Measurements from ENCODE around the gene AP2B1.
"Not testable (repeated sequence)": the region's sequence is repeated elsewhere in the genome, so short reads cannot be mapped to it uniquely, and the experiment has no call there.

The AP2B1 gene

DNA sequence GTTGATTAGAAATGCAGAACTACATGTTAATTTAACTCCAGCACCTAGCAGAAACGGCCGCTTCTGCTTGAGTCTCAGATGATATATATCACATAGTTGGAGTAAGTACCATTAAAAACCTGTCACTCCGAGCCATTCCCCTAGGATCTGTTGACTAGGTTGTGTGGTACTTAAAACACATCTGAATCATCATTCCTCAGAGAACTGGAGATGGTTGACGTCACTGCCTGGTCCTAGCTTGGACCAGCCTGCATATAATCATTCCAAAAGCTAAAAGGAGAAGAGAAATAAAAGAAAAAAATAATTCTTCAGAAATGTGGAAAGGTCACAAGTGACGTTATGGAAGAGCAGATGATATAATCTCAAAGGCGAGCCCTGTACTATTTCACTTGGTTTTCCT is 113.0 kb downstream of the AP2B1 start:
- no peak for DNase-seq (ENCODE audit: low read depth)

DNA sequence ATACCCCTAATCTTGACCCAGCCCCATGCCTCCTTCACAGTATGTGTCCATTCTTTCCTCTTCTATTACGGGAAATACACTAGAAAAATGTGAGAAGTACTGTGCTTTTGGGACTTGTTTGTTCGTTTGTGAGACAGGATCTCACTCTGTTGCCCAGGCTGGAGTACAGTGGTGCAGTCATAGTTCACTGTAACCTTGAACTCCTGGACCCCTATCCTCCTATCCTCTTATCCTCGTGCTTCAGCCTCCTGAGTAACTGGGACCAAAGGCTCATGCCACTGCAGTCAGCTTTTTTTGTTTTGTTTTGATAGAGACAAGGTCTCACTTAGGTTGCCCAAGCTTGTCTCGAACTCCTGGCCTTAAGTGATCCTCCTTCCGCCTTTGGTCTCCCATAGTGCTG is 114.4 kb downstream of the AP2B1 start:
- DNase-seq (ENCODE audit: low read depth), result no peak

DNA sequence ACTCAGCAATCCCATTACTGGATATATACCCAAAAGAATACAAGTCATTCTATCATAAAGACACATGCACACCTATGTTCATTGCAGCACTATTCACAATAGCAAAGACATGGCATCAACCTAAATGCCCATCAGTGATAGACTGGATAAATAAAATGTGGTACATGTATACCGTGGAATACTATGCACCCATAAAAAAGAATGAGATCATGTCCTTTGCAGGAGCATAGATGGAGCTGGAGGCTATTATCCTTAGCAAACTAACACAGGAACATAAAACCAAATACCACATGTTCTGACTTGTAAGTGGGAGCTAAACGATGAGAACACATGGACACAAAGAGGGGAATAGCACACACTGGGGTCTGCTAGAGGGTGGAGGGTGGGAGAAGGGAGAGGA is 116.2 kb downstream of the AP2B1 start:
- not testable (repeated sequence) for DNase-seq (ENCODE audit: low read depth)

DNA sequence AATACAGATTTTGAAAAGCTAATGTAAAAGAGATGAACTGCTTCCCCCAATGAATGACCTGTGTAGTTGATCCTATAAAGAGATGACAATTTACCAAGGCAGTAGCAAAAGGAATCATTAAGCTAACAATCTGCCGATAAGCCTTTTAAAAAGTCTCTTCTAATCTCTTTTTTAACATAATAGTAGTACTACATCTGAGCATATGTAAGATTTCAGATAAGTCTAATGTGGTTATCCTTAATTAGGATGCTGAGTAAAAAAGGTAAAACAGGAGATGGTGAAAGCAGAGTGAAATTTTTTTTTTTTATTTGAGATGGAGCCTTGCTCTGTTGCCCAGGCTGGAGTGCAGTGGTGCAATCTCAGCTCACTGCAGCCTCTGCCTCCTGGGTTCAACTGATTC is 118.1 kb downstream of the AP2B1 start:
- DNase-seq (ENCODE audit: low read depth), result no peak

DNA sequence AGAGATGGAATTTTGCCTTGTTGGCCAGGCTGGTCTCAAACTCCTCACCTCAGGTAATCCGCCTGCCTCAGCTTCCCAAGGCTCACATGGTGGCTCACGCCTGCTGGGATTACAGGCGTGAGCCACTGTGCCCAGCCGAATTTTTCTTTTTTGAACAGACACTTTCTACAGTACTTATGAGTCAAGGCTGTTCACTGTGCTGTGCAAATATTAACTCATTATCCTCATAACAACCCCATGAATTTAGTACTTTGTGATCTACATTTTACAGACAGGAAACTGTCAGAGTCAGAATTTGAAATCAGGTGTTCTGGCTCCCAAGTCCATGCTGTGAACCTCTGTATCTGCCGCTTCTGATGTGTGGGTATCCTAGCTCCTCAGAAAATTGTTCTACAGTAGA is 118.6 kb downstream of the AP2B1 start:
- DNase-seq (ENCODE audit: low read depth), result no peak

DNA sequence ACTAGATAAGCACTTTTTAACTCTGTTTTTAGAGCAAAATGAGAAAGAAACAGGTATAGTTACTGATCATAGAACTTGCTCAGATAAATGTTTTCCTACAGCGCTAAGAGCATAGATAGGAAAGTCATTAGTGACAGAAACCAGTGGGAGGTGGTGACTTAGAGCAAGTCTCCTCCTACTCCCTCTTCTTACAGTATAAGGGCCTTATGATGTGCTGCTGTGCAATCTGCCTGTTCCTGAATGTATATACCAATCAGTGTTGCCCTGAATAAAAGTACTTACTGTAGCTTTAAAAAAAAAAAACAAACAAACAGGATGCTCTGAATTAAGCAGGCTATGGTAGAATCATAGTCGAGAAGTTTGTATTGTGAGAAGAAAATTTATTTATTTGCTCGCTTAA is 121.0 kb downstream of the AP2B1 start:
- DNase-seq (ENCODE audit: low read depth), result no peak

DNA sequence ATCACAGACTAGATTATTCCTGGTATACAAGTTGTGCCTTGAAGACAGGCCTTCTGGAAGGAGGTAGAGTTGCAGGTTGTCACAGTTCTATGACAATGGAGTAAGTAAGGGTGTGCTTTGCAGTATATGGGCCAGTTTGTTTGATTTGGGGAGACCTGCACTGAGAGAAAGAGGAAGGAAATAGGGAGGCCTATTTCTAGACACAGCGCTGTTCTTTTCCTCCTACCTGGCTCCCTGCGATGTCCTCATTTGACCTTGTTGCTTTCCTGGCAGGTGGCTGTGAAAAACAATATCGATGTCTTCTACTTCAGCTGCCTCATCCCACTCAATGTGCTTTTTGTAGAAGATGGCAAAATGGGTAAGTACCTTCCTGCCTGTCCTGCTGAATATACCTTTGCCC is 121.8 kb downstream of the AP2B1 start:
- DNase-seq (ENCODE audit: low read depth), result no peak

DNA sequence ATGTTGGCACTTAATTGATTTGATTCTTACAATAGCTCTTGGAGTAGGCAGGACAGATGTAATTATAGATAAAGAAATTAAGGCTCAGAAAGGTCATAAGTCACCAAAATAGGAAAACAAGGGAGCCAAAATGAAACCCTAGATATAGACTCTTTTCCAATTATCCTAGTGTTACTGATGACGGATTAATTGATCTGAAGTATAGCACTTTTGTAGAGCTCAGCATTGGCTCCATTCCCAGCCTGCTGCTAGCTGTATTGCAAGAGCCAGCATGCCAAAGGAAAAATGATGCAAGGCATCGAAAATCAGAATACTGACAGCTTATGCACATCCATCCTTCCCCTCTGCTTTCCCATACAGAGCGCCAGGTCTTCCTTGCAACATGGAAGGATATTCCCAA is 122.8 kb downstream of the AP2B1 start:
- DNase-seq (ENCODE audit: low read depth), result no peak

DNA sequence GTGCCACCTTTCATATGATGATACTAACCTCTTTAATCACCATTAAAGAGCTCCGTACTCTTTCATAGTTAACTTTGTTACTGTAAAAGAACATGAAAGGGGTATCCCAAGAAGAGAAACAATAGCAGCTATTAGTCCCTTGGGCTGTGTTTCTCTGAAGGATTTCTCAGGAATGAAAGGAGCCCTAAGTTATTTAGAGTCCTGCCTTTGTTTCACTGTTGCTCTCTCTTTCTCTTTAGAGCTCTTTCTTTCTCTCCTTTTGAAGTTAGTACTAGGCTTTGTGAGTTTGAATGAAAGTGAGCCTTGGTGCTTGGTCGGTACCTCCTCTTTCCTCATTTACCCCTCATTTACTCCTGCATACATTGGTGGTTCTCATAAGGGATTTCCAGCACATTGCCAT is 123.8 kb downstream of the AP2B1 start:
- no peak for DNase-seq (ENCODE audit: low read depth)

DNA sequence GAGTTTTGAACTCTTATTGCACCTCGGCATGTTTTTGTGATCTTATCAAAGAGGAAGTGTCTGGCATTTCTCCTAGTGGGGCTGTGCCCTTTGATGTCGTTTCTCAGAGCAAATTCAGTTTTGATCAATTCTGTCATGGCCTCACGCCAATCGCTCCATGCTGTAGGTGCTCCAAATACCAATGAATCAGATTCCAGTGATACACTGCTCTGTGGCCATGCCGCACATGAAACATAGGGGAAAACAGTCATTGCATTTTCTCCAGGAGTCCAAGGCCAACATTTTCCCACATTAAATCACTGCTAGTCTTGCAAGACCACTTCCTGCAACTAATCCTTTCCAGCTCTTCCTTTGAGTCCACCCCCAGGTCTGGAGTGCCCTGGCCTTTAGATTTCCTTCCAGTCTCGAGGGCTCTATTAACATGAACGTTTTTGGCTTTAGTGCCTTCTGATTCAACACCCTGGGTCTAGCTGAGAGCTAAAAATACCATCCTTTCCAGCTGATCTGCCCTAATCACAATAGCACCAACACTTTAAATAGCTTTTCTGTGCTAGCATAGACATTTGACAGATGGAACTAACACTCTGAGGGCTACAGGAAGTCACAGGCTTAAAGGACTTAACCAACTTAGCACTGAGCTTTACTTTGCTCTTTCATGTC is 126.1 kb downstream of the AP2B1 start:
- DNase-seq (ENCODE audit: low read depth), result no peak

DNA sequence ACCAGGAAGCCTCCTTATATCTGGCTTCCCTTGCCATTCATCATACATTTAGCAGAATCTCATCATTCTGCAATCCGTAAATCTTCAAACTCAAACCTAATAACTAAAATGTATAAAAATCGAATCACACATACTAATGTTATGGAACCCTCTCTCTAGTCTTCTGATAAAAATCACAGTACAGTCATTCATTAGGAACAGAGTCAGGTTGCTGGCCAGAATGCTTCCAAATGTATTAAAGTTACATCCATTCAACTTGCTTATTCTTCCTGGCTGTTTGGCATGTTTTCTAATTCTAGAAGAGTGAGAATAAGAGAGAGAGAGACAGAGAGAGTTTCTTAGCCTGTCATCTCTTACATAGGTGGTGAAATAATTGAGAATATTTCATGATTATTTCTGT is 127.9 kb downstream of the AP2B1 start:
- no peak for DNase-seq (ENCODE audit: low read depth)

DNA sequence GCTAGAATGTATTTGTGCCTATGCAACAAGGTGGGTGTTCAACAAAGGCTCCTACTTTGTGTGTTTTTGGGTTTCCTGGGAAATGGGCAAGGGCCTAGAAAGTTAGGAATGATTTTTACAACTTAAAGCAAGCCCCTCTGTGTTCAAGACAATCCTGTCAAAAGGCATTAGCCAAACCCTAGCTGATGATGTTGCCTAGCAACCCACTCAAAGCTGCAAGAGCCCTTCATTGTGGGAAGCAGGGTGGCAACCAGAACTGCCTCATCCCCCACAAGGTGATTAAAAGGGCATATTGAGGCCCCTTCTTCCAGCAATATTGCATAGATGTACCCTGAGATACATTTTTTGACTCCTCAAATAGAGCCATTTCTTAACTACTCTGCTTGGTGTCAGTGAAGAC is 128.3 kb downstream of the AP2B1 start:
- DNase-seq (ENCODE audit: low read depth), result no peak

DNA sequence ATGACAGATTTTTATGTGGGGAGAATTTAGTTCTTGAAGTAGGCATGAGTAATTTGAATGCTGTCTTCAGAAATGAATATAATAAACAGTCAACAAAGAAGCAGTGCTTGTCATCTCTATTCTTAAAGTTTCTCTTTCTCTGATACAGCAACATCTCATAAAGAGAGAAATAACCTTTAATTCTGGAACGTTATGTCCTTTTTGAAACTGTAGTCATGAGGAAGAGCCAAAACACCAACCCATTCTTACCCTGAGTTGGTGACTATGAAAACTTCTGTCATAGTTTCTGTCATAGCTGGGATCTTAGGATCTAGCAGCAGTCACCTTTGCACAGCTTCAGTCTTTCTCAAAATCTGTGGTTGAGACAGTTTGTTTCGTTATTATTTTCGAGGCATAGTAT is 129.1 kb downstream of the AP2B1 start:
- DNase-seq (ENCODE audit: low read depth), result no peak

DNA sequence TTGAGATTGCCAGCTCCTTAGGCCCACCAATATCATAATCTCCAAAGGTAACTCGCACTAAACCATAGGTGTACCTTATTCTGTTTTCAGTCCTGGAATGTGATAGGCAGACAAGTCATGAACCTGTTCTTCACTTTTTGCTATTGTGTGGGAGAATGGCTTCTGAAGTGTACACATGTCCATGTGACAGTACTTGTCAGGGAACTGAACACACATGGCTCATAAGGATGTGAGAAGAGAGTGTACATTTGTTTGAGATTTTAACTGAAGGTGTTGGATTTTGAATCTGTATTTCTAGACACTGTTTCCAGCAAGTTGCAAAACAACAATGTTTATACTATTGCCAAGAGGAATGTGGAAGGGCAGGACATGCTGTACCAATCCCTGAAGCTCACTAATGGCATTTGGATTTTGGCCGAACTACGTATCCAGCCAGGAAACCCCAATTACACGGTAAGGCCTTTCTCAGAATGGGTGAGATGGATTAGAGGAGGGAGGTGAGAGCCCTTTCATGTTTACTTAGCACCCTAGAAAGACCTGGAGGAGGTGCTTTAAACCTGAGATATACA is 129.9 kb downstream of the AP2B1 start:
- DNase-seq (ENCODE audit: low read depth), result no peak

DNA sequence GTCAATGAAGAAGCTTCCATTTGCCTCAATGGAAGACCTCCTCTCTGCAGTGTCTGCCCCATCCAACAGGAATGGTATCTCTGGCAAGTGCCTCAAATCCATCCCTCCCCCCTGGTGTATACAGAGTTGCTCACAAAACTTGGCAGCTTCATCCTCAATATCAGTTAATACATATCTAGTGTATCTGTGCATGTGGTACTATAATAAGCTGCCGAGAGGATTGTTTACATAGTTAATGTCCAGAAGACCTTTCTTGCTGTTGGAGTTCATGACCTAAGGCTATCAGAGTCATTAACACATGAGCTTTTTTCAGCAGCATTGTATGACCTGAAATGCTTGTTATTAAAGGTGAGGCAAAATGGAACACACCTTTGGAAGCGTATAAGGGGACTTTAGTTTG is 130.4 kb downstream of the AP2B1 start:
- no peak for DNase-seq (ENCODE audit: low read depth)

DNA sequence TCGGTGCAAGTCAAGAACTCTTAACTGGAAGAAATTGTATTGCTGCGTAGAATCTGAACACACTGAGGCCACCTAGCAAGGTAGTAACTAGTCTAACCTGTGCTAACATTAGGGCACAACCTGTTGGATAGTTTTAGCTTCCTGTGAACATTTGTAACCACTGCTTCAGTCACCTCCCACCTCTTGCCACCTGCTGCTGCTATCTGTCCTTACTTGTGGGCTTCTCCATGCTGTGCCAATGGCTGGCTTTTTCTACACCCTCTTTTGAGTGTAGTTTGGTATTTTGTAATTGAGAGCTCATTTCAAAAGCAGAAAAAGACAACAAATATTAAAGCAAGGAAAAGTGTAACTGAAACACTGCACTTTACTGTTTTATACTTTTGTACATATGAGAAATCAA is 136.6 kb downstream of the AP2B1 start:
- DNase-seq (ENCODE audit: low read depth), result no peak

DNA sequence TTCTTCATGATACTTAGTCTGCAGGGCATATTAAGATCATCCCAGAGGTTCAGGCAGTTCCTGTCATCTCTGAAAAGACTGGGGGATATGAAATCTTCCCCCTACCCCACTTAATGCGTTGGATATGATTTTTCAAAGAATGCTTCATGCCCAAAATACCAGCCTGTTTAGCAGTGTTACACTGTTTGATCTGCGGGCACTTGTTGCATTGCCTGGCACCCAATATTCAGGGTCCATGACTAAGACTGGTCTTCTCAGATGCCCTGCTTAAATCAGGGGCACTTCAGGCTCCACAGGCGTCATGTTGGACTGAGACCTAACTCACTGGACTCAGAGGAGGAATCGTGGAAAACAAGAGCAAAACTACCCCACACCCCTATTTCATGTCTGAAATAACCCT is 137.9 kb downstream of the AP2B1 start:
- DNase-seq (ENCODE audit: low read depth), result no peak

DNA sequence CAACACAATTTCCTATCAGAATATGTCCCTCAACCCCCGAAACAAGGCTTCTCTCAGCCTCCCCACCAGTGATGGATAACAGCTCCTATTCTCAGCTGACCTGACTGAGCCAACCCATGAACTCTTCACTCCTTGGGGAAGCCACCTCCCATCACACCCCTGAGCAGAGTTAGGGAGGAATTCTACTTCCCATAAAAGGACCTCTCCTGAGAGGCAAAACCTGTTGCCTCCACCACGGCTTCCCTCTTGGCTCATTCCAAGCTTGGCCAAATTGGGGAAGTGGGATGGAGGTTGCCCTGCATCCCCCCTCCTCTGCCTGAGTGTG is 138.6 kb downstream of the AP2B1 start:
- no peak for DNase-seq (ENCODE audit: low read depth)

DNA sequence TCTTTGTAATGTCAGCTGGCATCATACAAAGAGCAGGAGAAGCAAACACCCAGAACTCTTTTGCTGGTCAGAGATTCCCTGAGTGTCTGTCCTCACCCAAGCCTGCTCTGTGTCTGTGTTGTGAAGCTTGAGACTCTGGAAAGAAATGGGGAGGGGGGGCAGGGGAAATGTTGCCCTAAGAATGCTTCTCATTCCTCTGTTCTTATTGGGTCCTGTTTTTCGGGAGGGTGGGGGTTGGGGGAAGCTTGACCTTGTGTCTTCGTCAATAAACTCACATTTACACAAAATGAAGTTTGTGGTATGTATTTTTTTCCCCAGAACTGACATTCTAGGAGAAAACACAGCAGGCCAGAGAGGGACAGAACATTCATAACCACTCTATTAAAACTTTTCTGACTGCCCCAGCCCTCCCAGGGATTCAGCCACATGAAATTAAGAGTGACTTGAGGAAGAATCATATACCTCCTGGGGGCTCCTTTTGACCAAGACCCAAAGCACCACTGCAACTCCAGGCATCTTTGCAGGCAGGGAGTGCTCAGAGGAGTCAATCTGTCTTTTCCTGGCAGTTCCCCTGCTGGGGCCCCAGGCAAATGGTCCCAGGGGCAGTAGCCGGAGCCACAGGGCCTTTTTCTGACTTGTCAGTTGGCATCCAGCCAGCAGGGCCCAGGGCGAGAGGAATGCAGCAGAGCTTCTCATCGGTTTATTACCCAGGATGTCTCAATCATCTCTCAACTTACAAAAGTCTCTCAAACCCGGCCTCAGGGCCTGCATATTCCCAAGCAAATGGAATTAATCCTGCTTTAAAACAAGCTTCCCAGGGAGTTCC is 139.2 kb downstream of the AP2B1 start:
- no peak for DNase-seq (ENCODE audit: low read depth)

DNA sequence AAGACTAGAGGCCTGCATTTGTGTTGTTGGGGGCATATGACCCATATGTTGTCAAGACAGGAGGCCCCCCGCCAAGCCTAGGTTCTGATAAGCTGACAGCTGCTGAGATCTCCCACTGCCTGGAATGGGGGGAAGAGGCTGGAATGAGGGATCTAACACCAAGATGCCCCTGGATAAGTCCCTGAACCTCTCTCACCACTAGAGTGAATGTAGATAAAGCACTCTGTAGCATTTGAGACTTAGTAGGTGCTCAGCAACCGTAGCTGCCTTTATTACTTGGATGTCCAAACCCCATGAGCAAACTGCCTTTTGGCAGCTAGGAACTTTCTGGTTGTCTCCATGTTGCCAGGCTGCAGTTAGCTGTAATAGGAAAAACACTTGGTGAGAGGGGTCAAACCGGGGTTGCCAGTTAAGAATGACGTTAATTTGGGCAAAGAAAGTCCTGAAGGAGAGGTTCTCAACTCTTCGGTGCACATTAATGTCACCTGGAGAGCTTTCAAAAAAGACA is 139.9 kb downstream of the AP2B1 start:
- no peak for DNase-seq (ENCODE audit: low read depth)

DNA sequence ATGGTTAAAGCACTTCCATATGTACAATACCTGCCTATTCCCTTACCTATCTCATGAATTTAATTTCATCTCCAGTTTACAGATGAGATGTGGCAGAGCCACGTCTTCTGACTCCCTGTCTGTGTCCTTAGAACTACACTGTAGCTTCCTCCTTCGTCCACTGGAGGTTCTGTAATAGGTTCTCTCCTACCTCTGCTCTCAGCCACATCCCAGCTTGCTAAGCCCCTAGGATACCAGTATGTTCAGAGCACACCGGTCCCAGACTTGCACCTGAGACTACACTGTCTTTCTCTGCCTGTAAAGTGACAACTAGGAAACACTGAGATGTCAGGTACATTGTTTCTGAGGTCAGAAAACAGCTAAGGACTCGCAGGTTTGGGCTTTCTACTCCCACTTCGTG is 140.5 kb downstream of the AP2B1 start:
- DNase-seq (ENCODE audit: low read depth), result no peak

DNA sequence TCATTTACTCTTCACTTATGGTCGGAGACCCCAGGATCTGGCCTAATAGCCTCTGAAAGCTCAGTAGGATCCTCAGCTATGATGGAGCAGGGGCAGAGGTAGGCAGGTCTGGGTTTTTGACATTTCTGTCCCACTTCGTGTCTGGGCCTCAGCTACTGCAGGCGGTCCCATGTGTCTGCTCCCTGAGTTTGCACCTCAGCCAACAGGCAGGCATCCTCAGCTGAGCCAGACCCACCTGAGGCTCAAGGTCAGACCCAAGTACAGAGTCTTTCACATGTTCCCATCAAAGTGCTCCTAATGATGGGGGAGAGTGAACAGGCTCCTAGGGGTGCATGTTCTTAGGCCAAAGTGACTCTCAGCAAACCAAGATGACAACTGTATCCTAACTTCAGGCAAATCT is 141.4 kb downstream of the AP2B1 start:
- no peak for DNase-seq (ENCODE audit: low read depth)

DNA sequence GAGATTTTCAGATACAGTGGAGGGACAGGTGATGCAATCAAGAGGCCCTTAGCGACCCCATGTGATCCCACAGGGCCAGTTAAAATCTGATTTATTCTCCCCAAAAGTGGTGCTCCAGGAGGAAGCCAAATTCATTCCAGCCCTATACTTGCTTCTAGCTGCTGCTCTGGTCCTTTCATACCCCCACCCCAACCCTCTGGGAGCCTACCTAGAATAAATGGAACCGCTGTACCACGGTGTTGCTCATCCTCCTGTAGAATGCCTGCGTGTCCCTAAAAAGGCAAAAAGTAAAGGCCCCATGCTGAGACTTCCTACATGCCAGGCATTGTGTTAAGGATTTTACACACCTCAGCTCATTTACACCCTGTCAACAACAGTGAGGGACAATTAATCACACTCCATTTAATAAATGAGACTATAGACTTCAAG is 142.3 kb downstream of the AP2B1 start:
- DNase-seq (ENCODE audit: low read depth), result no peak
